Stimulated activated CD4-positive, alpha-beta T cell treated with anti-CD3 and anti-CD28 coated beads, Interleukin-1b, Interleukin-23, amount 100 ng/mL, for 4 hours (primary cell): ENCODE results near the gene HSD17B11.
A peak's percentile ranks its signal among the peaks of the same experiment; 100 is the strongest.
"Not testable (repeated sequence)": the region's sequence is repeated elsewhere in the genome, so short reads cannot be mapped to it uniquely, and the experiment has no call there.

ENCODE experiments used
- DNase-seq, 2 donors: peaks; one replicate each; pipeline ENCODE4 v3.0.0-alpha.2; 2020; ENCODE audit warnings: low read depth in 2 of 2

HSD17B11 gene

GRCh38 chr4:87356832-87357526 lies 34.0 kb downstream of the HSD17B11 start:
- DNase-seq, result no peak

- no peak for DNase-seq
Observed at GRCh38 chr4:87354168-87355102, 36.6 kb downstream of the HSD17B11 start.

GRCh38 chr4:87353592-87353991 lies 37.4 kb downstream of the HSD17B11 start:
- peak; percentile 1 to 25 for DNase-seq

- DNase-seq, result no peak
Observed at GRCh38 chr4:87345139-87345538, 45.8 kb downstream of the HSD17B11 start.

- no peak for DNase-seq
Observed at GRCh38 chr4:87342872-87343271, 48.1 kb downstream of the HSD17B11 start.

- DNase-seq, result not testable (repeated sequence)
Observed at GRCh38 chr4:87341954-87342635, 48.9 kb downstream of the HSD17B11 start.

GRCh38 chr4:87339440-87339839 lies 51.5 kb downstream of the HSD17B11 start:
- DNase-seq, result no peak

GRCh38 chr4:87337361-87337760 lies 53.6 kb downstream of the HSD17B11 start:
- DNase-seq, result no peak

GRCh38 chr4:87333267-87333666 lies 57.7 kb downstream of the HSD17B11 start:
- DNase-seq, result no peak

GRCh38 chr4:87330761-87331160 lies 60.2 kb downstream of the HSD17B11 start:
- DNase-seq, result no peak

GRCh38 chr4:87327136-87327535 lies 63.9 kb downstream of the HSD17B11 start:
- no peak for DNase-seq

GRCh38 chr4:87326460-87326859 lies 64.5 kb downstream of the HSD17B11 start:
- DNase-seq, result no peak

GRCh38 chr4:87322754-87323153 lies 68.2 kb downstream of the HSD17B11 start, which contains the start of gene HSD17B13:
Gene HSD17B13, minus strand, starts transcription at chr4:87322882. Its CDS starts 41 bp downstream, at chr4:87322841.
- DNase-seq, result no peak

GRCh38 chr4:87321888-87322287 lies 69.1 kb downstream of the HSD17B11 start:
- DNase-seq, result no peak

GRCh38 chr4:87317527-87317926 lies 73.5 kb downstream of the HSD17B11 start:
- DNase-seq, result no peak

GRCh38 chr4:87316961-87317360 lies 74.0 kb downstream of the HSD17B11 start:
- DNase-seq, result no peak

- DNase-seq, result not testable (repeated sequence)
Observed at GRCh38 chr4:87315000-87315399, 76.0 kb downstream of the HSD17B11 start.

- DNase-seq, result no peak
Observed at GRCh38 chr4:87313756-87314155, 77.2 kb downstream of the HSD17B11 start.

GRCh38 chr4:87311684-87312083 lies 79.3 kb downstream of the HSD17B11 start:
- DNase-seq, result no peak

GRCh38 chr4:87310691-87311335 lies 80.2 kb downstream of the HSD17B11 start:
- no peak for DNase-seq

GRCh38 chr4:87309625-87310024 lies 81.4 kb downstream of the HSD17B11 start:
- DNase-seq, result no peak

GRCh38 chr4:87306056-87306455 lies 84.9 kb downstream of the HSD17B11 start:
- no peak for DNase-seq
